Peyer's patch (tissue), 4 donors: ENCODE data around the gene MZF1.

Source experiments
- POLR2A ChIP-seq, 2 donors: fragments of 450-650 bp; IDR thresholded peaks; one replicate each; pipeline ENCODE4 v1.5.1; 2017; ENCODE audit warnings: antibody characterized with exemption in 2 of 2, mild to moderate bottlenecking in 2 of 2, moderate library complexity in 2 of 2
- TF ChIP-seq, protein P1 (sequence below), 6 experiments: fragments of 450-650 bp in 4 of 6; fragments of 200-600 bp in 2 of 6; sonication (generic) in 1 of 6; IDR thresholded peaks; one replicate each; pipeline ENCODE4 v1.5.1; 2017 to 2019; ENCODE audit warnings: antibody characterized with exemption in 6 of 6, mild to moderate bottlenecking in 3 of 6, moderate library complexity in 1 of 6

DNA sequence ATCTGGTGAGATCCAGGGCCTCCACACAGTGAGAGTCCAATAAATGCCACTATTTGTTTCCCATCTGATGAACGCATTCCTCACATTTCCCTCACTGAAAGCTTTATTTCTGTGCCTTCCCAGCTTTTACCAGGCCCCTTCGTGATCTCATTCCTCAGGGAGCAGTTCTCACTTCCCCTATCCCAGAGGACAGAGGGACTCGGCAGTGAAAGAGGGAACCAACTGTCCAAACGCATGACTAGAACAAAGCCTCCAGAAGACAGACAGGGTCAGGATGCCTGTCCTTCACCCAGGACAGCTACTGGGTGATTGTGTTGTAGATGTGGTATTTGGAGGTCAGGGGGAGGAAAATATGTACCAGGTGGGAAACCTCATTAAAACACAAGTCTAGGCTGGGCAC lies 51.5 kb downstream of the MZF1 start:
- no peak for TF ChIP-seq POLR2A (IDR thresholded peaks at IDR 0.05)
- TF ChIP-seq, protein P1, sequence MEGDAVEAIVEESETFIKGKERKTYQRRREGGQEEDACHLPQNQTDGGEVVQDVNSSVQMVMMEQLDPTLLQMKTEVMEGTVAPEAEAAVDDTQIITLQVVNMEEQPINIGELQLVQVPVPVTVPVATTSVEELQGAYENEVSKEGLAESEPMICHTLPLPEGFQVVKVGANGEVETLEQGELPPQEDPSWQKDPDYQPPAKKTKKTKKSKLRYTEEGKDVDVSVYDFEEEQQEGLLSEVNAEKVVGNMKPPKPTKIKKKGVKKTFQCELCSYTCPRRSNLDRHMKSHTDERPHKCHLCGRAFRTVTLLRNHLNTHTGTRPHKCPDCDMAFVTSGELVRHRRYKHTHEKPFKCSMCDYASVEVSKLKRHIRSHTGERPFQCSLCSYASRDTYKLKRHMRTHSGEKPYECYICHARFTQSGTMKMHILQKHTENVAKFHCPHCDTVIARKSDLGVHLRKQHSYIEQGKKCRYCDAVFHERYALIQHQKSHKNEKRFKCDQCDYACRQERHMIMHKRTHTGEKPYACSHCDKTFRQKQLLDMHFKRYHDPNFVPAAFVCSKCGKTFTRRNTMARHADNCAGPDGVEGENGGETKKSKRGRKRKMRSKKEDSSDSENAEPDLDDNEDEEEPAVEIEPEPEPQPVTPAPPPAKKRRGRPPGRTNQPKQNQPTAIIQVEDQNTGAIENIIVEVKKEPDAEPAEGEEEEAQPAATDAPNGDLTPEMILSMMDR (IDR thresholded peaks at IDR 0.05): no peak
